ENCODE measurements around the gene PRR19. TPM values are rescaled to one million over a fixed set of nuclear protein-coding genes. Genes with fewer than 3 reads are reported as not detected.

The PRR19 gene
- total RNA-seq, 1 experiment from 2014 or later, result 3.6 TPM

- Histone ChIP-seq H3K27me3 (replicated peaks; ENCODE audit: insufficient read depth, low read depth, low read length, poor library complexity) (no peaks in the 10 kb centered on the region), H3K4me3 (ENCODE audit: low read depth, low read length, poor library complexity, severe bottlenecking) (no peak overlapping the region), H3K9me3 (ENCODE audit: low read depth, low read length, poor library complexity, severe bottlenecking) (no peaks in the 10 kb centered on the region), H3K4me1 (ENCODE audit: insufficient read depth, low read length, poor library complexity, severe bottlenecking) (no peaks in the 10 kb centered on the region), H3K36me3 (ENCODE audit: insufficient read depth, low read length, poor library complexity, severe bottlenecking) (peaks cover 86% of the 10 kb centered on the region), H3K27ac (ENCODE audit: low read depth, low read length, poor library complexity, severe bottlenecking) (no peak overlapping the region)
- intact Hi-C loops (cut with micrococcal nuclease; ENCODE audit: unreplicated experiment), result no loop called here
- BruUV-seq (replicated peaks), result no TSS peak
- CTCF ChIA-PET, result interaction anchor here (0.5 to 0.8 kb wide), 2 partner anchors 47 to 49 kb away, joined by 3 read pairs; no protein-coding TSS in a partner anchor
- TF ChIP-seq, protein P1, sequence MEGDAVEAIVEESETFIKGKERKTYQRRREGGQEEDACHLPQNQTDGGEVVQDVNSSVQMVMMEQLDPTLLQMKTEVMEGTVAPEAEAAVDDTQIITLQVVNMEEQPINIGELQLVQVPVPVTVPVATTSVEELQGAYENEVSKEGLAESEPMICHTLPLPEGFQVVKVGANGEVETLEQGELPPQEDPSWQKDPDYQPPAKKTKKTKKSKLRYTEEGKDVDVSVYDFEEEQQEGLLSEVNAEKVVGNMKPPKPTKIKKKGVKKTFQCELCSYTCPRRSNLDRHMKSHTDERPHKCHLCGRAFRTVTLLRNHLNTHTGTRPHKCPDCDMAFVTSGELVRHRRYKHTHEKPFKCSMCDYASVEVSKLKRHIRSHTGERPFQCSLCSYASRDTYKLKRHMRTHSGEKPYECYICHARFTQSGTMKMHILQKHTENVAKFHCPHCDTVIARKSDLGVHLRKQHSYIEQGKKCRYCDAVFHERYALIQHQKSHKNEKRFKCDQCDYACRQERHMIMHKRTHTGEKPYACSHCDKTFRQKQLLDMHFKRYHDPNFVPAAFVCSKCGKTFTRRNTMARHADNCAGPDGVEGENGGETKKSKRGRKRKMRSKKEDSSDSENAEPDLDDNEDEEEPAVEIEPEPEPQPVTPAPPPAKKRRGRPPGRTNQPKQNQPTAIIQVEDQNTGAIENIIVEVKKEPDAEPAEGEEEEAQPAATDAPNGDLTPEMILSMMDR (conservative IDR thresholded peaks at IDR 0.05; ENCODE audit: low read depth, low read length), result 0 out of 2 replicates have a peak, but pooled peaks have one; percentile 35
- no peak for TF ChIP-seq EZH2 (IDR thresholded peaks at IDR 0.05; ENCODE audit: borderline replicate concordance, low read depth, low read length, poor library complexity, severe bottlenecking)
- DNase-seq (ENCODE audit: low spot score), result no peak
- POLR2A ChIA-PET (ENCODE audit: low non-redundant PET), result no interaction called here
These were observed 8.4 kb upstream of the PRR19 start for GRCh38 chr19:42293540-42293939.

DNA sequence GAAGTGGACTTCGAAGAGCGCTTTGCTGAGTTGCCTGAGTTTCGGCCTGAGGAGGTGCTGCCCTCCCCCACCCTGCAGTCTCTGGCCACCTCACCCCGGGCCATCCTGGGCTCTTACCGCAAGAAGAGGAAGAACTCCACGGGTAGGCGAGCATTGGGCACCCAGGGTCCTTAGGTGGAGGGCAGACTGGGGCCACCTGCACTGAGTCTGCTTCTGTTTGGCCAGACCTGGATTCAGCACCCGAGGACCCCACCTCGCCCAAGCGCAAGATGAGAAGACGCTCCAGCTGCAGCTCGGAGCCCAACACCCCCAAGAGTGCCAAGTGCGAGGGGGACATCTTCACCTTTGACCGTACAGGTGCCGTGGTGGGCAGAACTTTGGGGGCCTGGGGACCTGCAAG, 8.0 kb upstream of the PRR19 start:
- Histone ChIP-seq H3K27ac (ENCODE audit: low read depth, low read length, poor library complexity, severe bottlenecking) (no peak overlapping the region), H3K4me1 (ENCODE audit: insufficient read depth, low read length, poor library complexity, severe bottlenecking) (no peaks in the 10 kb centered on the region), H3K4me3 (ENCODE audit: low read depth, low read length, poor library complexity, severe bottlenecking) (no peak overlapping the region), H3K27me3 (replicated peaks; ENCODE audit: insufficient read depth, low read depth, low read length, poor library complexity) (no peaks in the 10 kb centered on the region), H3K36me3 (ENCODE audit: insufficient read depth, low read length, poor library complexity, severe bottlenecking) (peaks cover 82% of the 10 kb centered on the region), H3K9me3 (ENCODE audit: low read depth, low read length, poor library complexity, severe bottlenecking) (no peaks in the 10 kb centered on the region)
- CTCF ChIA-PET, result no interaction called here
- no TSS peak for BruUV-seq (replicated peaks)
- intact Hi-C loops (cut with micrococcal nuclease; ENCODE audit: unreplicated experiment), result no loop called here
- DNase-seq (ENCODE audit: low spot score), result no peak
- POLR2A ChIA-PET (ENCODE audit: low non-redundant PET), result no interaction called here
- no peak for TF ChIP-seq EZH2 (IDR thresholded peaks at IDR 0.05; ENCODE audit: borderline replicate concordance, low read depth, low read length, poor library complexity, severe bottlenecking)
- TF ChIP-seq, protein P1 (conservative IDR thresholded peaks at IDR 0.05; ENCODE audit: low read depth, low read length), result no peak

GRCh38 chr19:42294471-42295137, 7.3 kb upstream of the PRR19 start:
- Histone ChIP-seq H3K27me3 (replicated peaks; ENCODE audit: insufficient read depth, low read depth, low read length, poor library complexity) (no peaks in the 10 kb centered on the region), H3K27ac (ENCODE audit: low read depth, low read length, poor library complexity, severe bottlenecking) (no peak overlapping the region), H3K9me3 (ENCODE audit: low read depth, low read length, poor library complexity, severe bottlenecking) (no peaks in the 10 kb centered on the region), H3K4me1 (ENCODE audit: insufficient read depth, low read length, poor library complexity, severe bottlenecking) (no peaks in the 10 kb centered on the region), H3K4me3 (ENCODE audit: low read depth, low read length, poor library complexity, severe bottlenecking) (no peak overlapping the region), H3K36me3 (ENCODE audit: insufficient read depth, low read length, poor library complexity, severe bottlenecking) (peaks cover 76% of the 10 kb centered on the region)
- no peak for DNase-seq (ENCODE audit: low spot score)
- ChIA-PET CTCF (interaction anchor here (0.6 kb wide), 1 partner anchor 49 kb away, joined by 5 read pairs; no protein-coding TSS in a partner anchor), POLR2A (ENCODE audit: low non-redundant PET) (no interaction called here)
- TF ChIP-seq EZH2 (IDR thresholded peaks at IDR 0.05; ENCODE audit: borderline replicate concordance, low read depth, low read length, poor library complexity, severe bottlenecking), result no peak
- TF ChIP-seq, protein P1 (conservative IDR thresholded peaks at IDR 0.05; ENCODE audit: low read depth, low read length), result no peak
- no TSS peak for BruUV-seq (replicated peaks)
- intact Hi-C loops (cut with micrococcal nuclease; ENCODE audit: unreplicated experiment), result no loop called here
